Spleen (tissue), 11 donors: ENCODE results near the gene PLD5. TPM values are rescaled to one million over a fixed set of nuclear protein-coding genes. Genes with fewer than 3 reads are reported as not detected.

Experiments used
- DNase-seq: peaks from one replicate; pipeline ENCODE4 v3.0.0-alpha.2; 2020
- H3K27ac ChIP-seq, 8 donors: fragments of 200-600 bp; sonication (generic) in 7 of 8; 1 replicate in 4 of 8; 2 replicates in 4 of 8; pipeline versions ENCODE4 v1.5.0 to v1.8.0; 2016 to 2021; ENCODE audit warnings: inconsistent platforms in 4 of 8, mild to moderate bottlenecking in 4 of 8, moderate library complexity in 1 of 8
- H3K27me3 ChIP-seq, 7 donors: fragments of 200-600 bp; sonication (generic) in 6 of 7; replicated peaks in 1 of 7; 1 replicate in 4 of 7; 2 replicates in 3 of 7; pipeline versions ENCODE4 v1.5.0 to v1.8.0; 2016 to 2021; ENCODE audit warnings: inconsistent platforms in 3 of 7, mild to moderate bottlenecking in 1 of 7
- H3K36me3 ChIP-seq, 6 donors: fragments of 200-600 bp; sonication (generic) in 5 of 6; 1 replicate in 4 of 6; 2 replicates in 2 of 6; pipeline versions ENCODE4 v1.5.0 to v1.8.0; 2016 to 2021; ENCODE audit warnings: inconsistent platforms in 2 of 6
- H3K4me1 ChIP-seq, 6 donors: fragments of 200-600 bp; sonication (generic) in 5 of 6; 1 replicate in 3 of 6; 2 replicates in 3 of 6; pipeline versions ENCODE4 v1.5.0 to v1.8.0; 2016 to 2021; ENCODE audit warnings: inconsistent platforms in 3 of 6
- H3K4me3 ChIP-seq, 8 donors: fragments of 200-600 bp; sonication (generic) in 7 of 8; 1 replicate in 4 of 8; 2 replicates in 4 of 8; pipeline versions ENCODE4 v1.5.0 to v1.8.0; 2016 to 2021; ENCODE audit warnings: inconsistent platforms in 4 of 8, mild to moderate bottlenecking in 4 of 8, moderate library complexity in 2 of 8
- H3K9me3 ChIP-seq, 8 donors: fragments of 200-600 bp; sonication (generic) in 7 of 8; 1 replicate in 4 of 8; 2 replicates in 4 of 8; pipeline versions ENCODE4 v1.5.0 to v1.8.0; 2016 to 2021; ENCODE audit warnings: inconsistent platforms in 4 of 8
- POLR2A ChIP-seq, 3 donors: fragments of 450-650 bp; IDR thresholded peaks; one replicate each; pipeline ENCODE4 v1.5.1; 2017; ENCODE audit warnings: antibody characterized with exemption in 3 of 3, mild to moderate bottlenecking in 1 of 3
- POLR2AphosphoS5 ChIP-seq, 3 donors: sonication (generic); formaldehyde crosslinking; IDR thresholded peaks; one replicate each; pipeline ENCODE4 v1.5.1; 2017; ENCODE audit warnings: antibody characterized with exemption in 3 of 3
- WGBS, 5 donors: extraction: QIAGEN DNeasy Blood & Tissue Kit in 3 of 5; methylation state at CpG; one replicate each; pipeline versions ENCODE4 v1.1.5 to v1.1.7; 2013 to 2018; 5-methylcytosine and 5-hydroxymethylcytosine counted together
- intact Hi-C: fragments of 100-400 bp; cut with DNase I; formaldehyde crosslinking; loops from one replicate; pipeline ENCODE4 v1.15.0; 2023; ENCODE audit warnings: low total_unique reads
- polyA plus RNA-seq, 3 donors: library from polyadenylated mRNA; stranded (reverse); fragments of 200-250 nt; gene quantifications; one replicate each; pipeline ENCODE4 v1.2.1, GENCODE V29; 2013
- total RNA-seq, 7 donors: library from RNA; depleted of rRNA in 3 of 7; stranded (reverse); fragments of >200 nt in 3 of 7; fragmentation: NEBNext Ultra II Directional in 4 of 7; extraction: Animal tissue kit (Norgen Biotek cat#: 25700) in 4 of 7; gene quantifications; one replicate each; pipeline versions ENCODE4 v1.1.0 to v1.2.1, GENCODE V29; 2016 to 2021
- TF ChIP-seq, protein P1 (sequence below), 11 experiments: fragments of 200-600 bp in 7 of 11; fragments of 450-650 bp in 4 of 11; sonication (generic) in 4 of 11; IDR thresholded peaks in 8 of 11; conservative IDR thresholded peaks in 3 of 11; 1 replicate in 7 of 11; 2 replicates in 4 of 11; pipeline versions ENCODE4 v1.4.0 to v1.8.0; 2016 to 2021; ENCODE audit warnings: antibody characterized with exemption in 11 of 11, inconsistent platforms in 4 of 11, mild to moderate bottlenecking in 1 of 11
- donor health status: healthy with polysubstance abuse.
- donor health status: DM: no; HTN: no; CAD: no; lungs with moderate emphysema.
- donor health status: DM: no; HTN: no; CAD: no.
- donor health status: Bipolar disorder and iron deficiency.
- donor health status: healthy.
- donor health status: DM: no; HTN: no; CAD: no.
- donor health status: DM: yes; HTN: yes; CAD: no.

The PLD5 gene
- total and polyA plus RNA-seq, 10 donors = 0.17 to 1.0 (median 0.44) TPM; not detected in 1

DNA sequence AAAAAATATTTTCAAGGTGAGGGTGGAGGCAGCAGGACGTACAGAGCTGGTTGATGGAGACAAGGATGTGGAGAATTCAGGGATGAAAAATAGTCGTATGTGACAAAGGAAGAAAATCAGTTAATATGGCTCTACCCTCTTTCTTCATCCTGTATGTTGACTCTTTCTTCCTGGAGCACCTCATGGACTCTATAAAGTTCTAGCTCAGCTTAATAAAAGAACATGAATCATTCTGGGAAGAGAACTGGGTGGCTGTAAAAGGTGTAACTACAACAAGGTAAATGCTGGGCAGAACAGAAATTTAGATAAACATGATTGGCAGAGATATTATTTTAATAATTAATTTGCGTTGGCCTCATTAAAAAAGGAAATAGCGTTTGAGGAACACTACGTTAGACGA is 283.8 kb downstream of the PLD5 start:
- WGBS, 5 donors = 81 to 91% (median 85%) methylated on average over 6 of the region's 6 CpGs
- no peak for DNase-seq
- TF ChIP-seq POLR2A (IDR thresholded peaks at IDR 0.05) (no peak), POLR2AphosphoS5 (IDR thresholded peaks at IDR 0.05) (no peak)
- TF ChIP-seq, protein P1, sequence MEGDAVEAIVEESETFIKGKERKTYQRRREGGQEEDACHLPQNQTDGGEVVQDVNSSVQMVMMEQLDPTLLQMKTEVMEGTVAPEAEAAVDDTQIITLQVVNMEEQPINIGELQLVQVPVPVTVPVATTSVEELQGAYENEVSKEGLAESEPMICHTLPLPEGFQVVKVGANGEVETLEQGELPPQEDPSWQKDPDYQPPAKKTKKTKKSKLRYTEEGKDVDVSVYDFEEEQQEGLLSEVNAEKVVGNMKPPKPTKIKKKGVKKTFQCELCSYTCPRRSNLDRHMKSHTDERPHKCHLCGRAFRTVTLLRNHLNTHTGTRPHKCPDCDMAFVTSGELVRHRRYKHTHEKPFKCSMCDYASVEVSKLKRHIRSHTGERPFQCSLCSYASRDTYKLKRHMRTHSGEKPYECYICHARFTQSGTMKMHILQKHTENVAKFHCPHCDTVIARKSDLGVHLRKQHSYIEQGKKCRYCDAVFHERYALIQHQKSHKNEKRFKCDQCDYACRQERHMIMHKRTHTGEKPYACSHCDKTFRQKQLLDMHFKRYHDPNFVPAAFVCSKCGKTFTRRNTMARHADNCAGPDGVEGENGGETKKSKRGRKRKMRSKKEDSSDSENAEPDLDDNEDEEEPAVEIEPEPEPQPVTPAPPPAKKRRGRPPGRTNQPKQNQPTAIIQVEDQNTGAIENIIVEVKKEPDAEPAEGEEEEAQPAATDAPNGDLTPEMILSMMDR (IDR thresholded peaks at IDR 0.05 in 8 of 11, conservative IDR thresholded peaks at IDR 0.05 in 3 of 11) = no peak
- H3K9me3 ChIP-seq = peaks cover 0 to 7% (median 0%) of the 10 kb centered on the region in 8 donors
- H3K4me3 ChIP-seq = no peak overlapping the region
- no peaks in the 10 kb centered on the region for H3K4me1 ChIP-seq
- no peak overlapping the region for H3K27ac ChIP-seq
- H3K27me3 ChIP-seq = no peaks in the 10 kb centered on the region
- H3K36me3 ChIP-seq = no peaks in the 10 kb centered on the region
- intact Hi-C loops = no loop called here

DNA sequence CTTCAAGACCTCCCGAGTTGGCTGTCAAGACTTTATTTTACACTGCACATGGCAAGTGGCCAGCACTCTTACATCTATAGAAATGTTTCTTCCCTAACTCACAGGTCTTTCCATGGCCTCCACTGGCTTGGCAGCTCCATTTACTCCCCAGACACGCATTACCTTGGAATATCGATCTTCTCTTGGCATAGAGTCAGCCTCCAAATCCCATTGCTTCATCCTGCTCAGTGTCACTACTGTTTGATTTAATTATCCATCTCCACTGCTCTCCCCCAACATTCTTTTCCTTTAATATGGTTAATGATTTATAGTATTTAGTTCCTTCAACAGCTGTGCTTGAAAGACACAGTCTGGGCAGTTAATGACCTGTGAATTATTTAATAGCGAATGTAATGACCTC is 284.4 kb downstream of the PLD5 start:
- TF ChIP-seq POLR2A (IDR thresholded peaks at IDR 0.05) (no peak), POLR2AphosphoS5 (IDR thresholded peaks at IDR 0.05) (no peak)
- TF ChIP-seq, protein P1 (IDR thresholded peaks at IDR 0.05 in 8 of 11, conservative IDR thresholded peaks at IDR 0.05 in 3 of 11) = no peak
- H3K4me3 ChIP-seq = no peak overlapping the region
- no peaks in the 10 kb centered on the region for H3K27me3 ChIP-seq
- H3K36me3 ChIP-seq = no peaks in the 10 kb centered on the region
- H3K4me1 ChIP-seq = no peaks in the 10 kb centered on the region
- no peak for DNase-seq
- WGBS, 5 donors = 70 to 80% (median 75%) methylated on average over 4 of the region's 4 CpGs
- intact Hi-C loops = no loop called here
- H3K27ac ChIP-seq = no peak overlapping the region
- H3K9me3 ChIP-seq = peaks cover 0 to 7% (median 0%) of the 10 kb centered on the region in 8 donors

DNA sequence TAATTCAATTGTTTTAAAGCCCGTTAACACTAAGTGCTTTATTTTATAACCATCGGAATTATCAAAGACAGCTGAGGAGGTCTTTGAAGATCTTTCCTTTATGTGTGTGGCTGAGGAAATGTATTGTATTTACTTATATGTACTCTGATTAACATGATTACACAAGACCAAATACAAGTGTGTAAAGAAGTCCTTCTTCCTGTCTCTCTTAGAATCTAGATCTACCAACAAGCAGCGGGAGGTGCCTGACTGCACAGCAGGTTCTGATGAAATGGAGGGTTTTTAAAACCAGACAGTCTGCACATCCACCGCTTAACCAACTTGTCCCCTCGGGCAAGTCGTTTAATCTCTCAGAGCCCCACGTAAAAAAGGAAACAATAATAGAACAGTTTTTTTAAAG is 285.1 kb downstream of the PLD5 start:
- H3K4me3 ChIP-seq = no peak overlapping the region
- 84 to 91% (median 88%) methylated on average over 7 of the region's 7 CpGs for WGBS, 5 donors
- intact Hi-C loops = no loop called here
- no peak for DNase-seq
- no peaks in the 10 kb centered on the region for H3K36me3 ChIP-seq
- peaks cover 0 to 7% (median 0%) of the 10 kb centered on the region in 8 donors for H3K9me3 ChIP-seq
- H3K4me1 ChIP-seq = no peaks in the 10 kb centered on the region
- no peak overlapping the region for H3K27ac ChIP-seq
- H3K27me3 ChIP-seq = no peaks in the 10 kb centered on the region
- TF ChIP-seq POLR2A (IDR thresholded peaks at IDR 0.05) (no peak), POLR2AphosphoS5 (IDR thresholded peaks at IDR 0.05) (no peak)
- TF ChIP-seq, protein P1 (IDR thresholded peaks at IDR 0.05 in 8 of 11, conservative IDR thresholded peaks at IDR 0.05 in 3 of 11) = no peak

DNA sequence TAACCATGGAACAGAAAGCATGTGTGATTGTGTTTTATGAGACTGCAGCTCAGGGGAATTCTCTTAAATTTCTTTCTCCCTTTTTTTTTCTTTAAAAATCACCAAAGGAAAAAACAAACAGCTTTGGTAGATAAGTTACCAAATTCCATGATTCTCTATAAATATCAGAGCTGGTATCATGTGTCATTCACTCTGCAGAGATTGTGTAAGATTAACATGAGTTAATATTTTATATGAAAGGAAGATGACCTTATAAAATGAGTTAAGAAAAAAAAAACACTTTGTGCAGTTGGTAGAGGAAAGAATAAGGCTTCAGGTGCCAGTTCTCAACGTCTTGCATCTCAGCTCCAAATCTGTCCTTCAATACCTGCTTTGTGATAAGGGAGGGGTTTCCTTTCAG is 287.4 kb downstream of the PLD5 start:
- H3K4me1 ChIP-seq = no peaks in the 10 kb centered on the region
- WGBS, 5 donors = 51 to 69% (median 52%) methylated on average over 1 of the region's 1 CpG
- H3K36me3 ChIP-seq = no peaks in the 10 kb centered on the region
- H3K9me3 ChIP-seq = peaks cover 0 to 7% (median 0%) of the 10 kb centered on the region in 8 donors
- H3K27me3 ChIP-seq = peaks cover 0 to 4% (median 0%) of the 10 kb centered on the region in 7 donors
- intact Hi-C loops = no loop called here
- no peak overlapping the region for H3K4me3 ChIP-seq
- no peak overlapping the region for H3K27ac ChIP-seq
- DNase-seq = no peak
- TF ChIP-seq POLR2A (IDR thresholded peaks at IDR 0.05) = no peak
- TF ChIP-seq, protein P1 (IDR thresholded peaks at IDR 0.05 in 8 of 11, conservative IDR thresholded peaks at IDR 0.05 in 3 of 11) = no peak
- no peak for TF ChIP-seq POLR2AphosphoS5 (IDR thresholded peaks at IDR 0.05)
